Neutrophil (primary cell): ENCODE measurements around the gene MAP2K7.

ENCODE experiments used
- H3K27ac ChIP-seq: fragments of 200-600 bp; sonication (generic); 2 replicates; pipeline ENCODE4 v1.5.1; 2016; ENCODE audit warnings: mild to moderate bottlenecking, moderate library complexity
- H3K27me3 ChIP-seq: fragments of 200-600 bp; sonication (generic); 2 replicates; pipeline ENCODE4 v1.6.0; 2016; ENCODE audit warnings: mild to moderate bottlenecking
- H3K36me3 ChIP-seq: fragments of 200-600 bp; sonication (generic); 2 replicates; pipeline ENCODE4 v1.5.1; 2017
- H3K4me1 ChIP-seq, 2 experiments: fragments of 200-600 bp in 1 of 2; sonication (generic) in 1 of 2; 1 replicate in 1 of 2; 2 replicates in 1 of 2; pipeline versions ENCODE4 v1.5.1 to v1.6.1; 2013 to 2016; ENCODE audit warnings: low read depth in 1 of 2, low read length in 1 of 2, mild to moderate bottlenecking in 1 of 2, moderate library complexity in 1 of 2; ENCODE audit not compliant: control insufficient read depth in 1 of 2, insufficient read depth in 1 of 2
- H3K4me3 ChIP-seq, 2 experiments: fragments of 200-600 bp in 1 of 2; sonication (generic) in 1 of 2; 1 replicate in 1 of 2; 2 replicates in 1 of 2; pipeline ENCODE4 v1.5.1; 2013 to 2016; ENCODE audit warnings: low read depth in 1 of 2, low read length in 1 of 2, mild to moderate bottlenecking in 1 of 2, moderate library complexity in 1 of 2
- H3K9me3 ChIP-seq: fragments of 200-600 bp; sonication (generic); 2 replicates; pipeline ENCODE4 v1.5.1; 2016
- TF ChIP-seq, protein P1 (sequence below): fragments of 200-600 bp; sonication (generic); IDR thresholded peaks from 2 replicates; pipeline ENCODE4 v1.5.1; 2016; ENCODE audit warnings: antibody characterized with exemption

MAP2K7 gene

DNA sequence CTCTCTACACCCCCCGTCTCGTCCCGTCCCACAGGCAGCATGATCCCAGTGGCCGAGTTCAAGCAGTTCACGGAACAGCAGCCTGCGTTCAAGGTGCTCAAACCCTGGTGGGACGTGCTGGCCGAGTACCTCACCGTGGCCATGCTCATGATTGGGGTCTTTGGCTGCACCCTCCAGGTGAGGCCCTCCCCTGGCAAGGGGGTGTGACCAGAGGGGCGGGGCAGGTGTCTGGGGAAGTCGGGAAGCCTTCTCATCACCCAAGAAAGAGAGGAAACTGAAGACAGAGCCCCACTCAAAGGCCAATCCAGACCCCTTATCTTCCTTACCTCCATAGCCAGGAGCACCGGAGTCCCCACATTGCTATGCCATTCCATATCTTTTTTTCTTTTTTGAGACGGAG is 8.1 kb upstream of the MAP2K7 start:
- peaks cover 59% of the 10 kb centered on the region for H3K27me3 ChIP-seq
- no peaks in the 10 kb centered on the region for H3K9me3 ChIP-seq

GRCh38 chr19:7897292-7897691 is 6.4 kb upstream of the MAP2K7 start:
- Histone ChIP-seq H3K4me1 (peaks cover 3 to 11% of the 10 kb centered on the region in 2 experiments), H3K4me3 (no peak overlapping the region), H3K27me3 (peaks cover 59% of the 10 kb centered on the region), H3K36me3 (no peaks in the 10 kb centered on the region), H3K27ac (no peak overlapping the region), H3K9me3 (no peaks in the 10 kb centered on the region)
- TF ChIP-seq, protein P1, sequence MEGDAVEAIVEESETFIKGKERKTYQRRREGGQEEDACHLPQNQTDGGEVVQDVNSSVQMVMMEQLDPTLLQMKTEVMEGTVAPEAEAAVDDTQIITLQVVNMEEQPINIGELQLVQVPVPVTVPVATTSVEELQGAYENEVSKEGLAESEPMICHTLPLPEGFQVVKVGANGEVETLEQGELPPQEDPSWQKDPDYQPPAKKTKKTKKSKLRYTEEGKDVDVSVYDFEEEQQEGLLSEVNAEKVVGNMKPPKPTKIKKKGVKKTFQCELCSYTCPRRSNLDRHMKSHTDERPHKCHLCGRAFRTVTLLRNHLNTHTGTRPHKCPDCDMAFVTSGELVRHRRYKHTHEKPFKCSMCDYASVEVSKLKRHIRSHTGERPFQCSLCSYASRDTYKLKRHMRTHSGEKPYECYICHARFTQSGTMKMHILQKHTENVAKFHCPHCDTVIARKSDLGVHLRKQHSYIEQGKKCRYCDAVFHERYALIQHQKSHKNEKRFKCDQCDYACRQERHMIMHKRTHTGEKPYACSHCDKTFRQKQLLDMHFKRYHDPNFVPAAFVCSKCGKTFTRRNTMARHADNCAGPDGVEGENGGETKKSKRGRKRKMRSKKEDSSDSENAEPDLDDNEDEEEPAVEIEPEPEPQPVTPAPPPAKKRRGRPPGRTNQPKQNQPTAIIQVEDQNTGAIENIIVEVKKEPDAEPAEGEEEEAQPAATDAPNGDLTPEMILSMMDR, result no peak

More for the DNA sequence above, 8.1 kb upstream of the MAP2K7 start:
- H3K27ac ChIP-seq, result no peak overlapping the region
- peaks cover 3 to 11% of the 10 kb centered on the region in 2 experiments for H3K4me1 ChIP-seq
- TF ChIP-seq, protein P1, result no peak
- no peaks in the 10 kb centered on the region for H3K36me3 ChIP-seq
- no peak overlapping the region for H3K4me3 ChIP-seq

GRCh38 chr19:7898967-7899366 is 4.7 kb upstream of the MAP2K7 start:
- Histone ChIP-seq H3K9me3 (no peaks in the 10 kb centered on the region), H3K36me3 (no peaks in the 10 kb centered on the region), H3K4me1 (peaks cover 12 to 20% of the 10 kb centered on the region in 2 experiments), H3K27me3 (peaks cover 50% of the 10 kb centered on the region), H3K27ac (no peak overlapping the region), H3K4me3 (no peak overlapping the region)
- TF ChIP-seq, protein P1, result no peak

GRCh38 chr19:7899751-7900378 is 3.8 kb upstream of the MAP2K7 start:
- H3K27me3 ChIP-seq, result peaks cover 41% of the 10 kb centered on the region
- H3K9me3 ChIP-seq, result no peaks in the 10 kb centered on the region
- TF ChIP-seq, protein P1, result no peak
- H3K4me1 ChIP-seq, result peaks cover 21 to 28% of the 10 kb centered on the region in 2 experiments
- H3K36me3 ChIP-seq, result no peaks in the 10 kb centered on the region
- no peak overlapping the region for H3K27ac ChIP-seq
- no peak overlapping the region for H3K4me3 ChIP-seq

DNA sequence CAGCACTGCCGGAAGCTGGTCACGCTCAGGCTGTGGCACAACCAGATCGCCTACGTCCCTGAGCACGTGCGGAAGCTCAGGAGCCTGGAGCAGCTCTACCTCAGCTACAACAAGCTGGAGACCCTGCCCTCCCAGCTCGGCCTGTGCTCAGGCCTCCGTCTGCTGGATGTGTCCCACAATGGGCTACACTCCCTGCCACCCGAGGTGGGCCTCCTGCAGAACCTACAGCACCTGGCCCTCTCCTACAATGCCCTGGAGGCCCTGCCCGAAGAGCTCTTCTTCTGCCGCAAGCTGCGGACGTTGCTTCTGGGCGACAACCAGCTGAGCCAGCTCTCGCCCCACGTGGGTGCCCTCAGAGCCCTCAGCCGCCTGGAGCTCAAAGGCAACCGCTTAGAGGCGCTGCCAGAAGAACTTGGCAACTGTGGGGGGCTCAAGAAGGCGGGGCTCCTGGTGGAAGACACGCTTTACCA is 3.2 kb upstream of the MAP2K7 start:
- TF ChIP-seq, protein P1, result no peak
- H3K27ac ChIP-seq, result no peak overlapping the region
- H3K36me3 ChIP-seq, result no peaks in the 10 kb centered on the region
- H3K9me3 ChIP-seq, result no peaks in the 10 kb centered on the region
- peaks cover 37% of the 10 kb centered on the region for H3K27me3 ChIP-seq
- peaks cover 26 to 32% of the 10 kb centered on the region in 2 experiments for H3K4me1 ChIP-seq
- no peak overlapping the region for H3K4me3 ChIP-seq
